MV-4-11 (cell line): ENCODE data around the gene PRPF6.

Experiments used
- DNase-seq: peaks from one replicate; lab custom pipeline; 2025; lab: John Stamatoyannopoulos, UW

The PRPF6 gene

DNA sequence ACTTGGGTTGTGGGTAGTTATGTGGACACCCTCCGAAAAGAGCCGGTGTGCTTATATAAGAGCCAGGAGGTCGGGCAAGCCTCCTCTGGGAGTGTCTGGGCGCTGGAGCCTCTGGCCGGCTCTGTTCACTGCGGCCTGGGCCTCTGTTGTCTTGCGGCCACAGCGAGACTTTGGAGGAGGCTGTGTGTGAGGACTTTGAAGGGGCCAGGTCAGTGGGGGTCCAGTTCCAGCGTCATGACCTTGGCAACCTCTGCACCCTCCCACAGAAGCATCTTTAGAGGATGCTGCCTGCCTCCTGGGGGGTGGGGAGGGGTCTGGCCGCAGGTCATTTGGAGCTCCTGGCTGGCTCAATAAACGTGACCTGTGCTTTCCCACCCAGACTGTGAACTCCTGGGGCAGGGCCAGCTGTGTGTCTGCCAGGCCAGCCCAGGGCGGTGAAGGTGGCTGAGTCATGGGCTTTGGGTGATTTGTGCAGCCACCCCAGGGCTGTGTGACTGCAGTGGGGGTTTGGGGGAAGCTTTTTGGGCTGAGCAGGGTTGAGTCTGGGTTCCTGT is 83.3 kb downstream of the PRPF6 start:
- DNase-seq, result no peak

DNA sequence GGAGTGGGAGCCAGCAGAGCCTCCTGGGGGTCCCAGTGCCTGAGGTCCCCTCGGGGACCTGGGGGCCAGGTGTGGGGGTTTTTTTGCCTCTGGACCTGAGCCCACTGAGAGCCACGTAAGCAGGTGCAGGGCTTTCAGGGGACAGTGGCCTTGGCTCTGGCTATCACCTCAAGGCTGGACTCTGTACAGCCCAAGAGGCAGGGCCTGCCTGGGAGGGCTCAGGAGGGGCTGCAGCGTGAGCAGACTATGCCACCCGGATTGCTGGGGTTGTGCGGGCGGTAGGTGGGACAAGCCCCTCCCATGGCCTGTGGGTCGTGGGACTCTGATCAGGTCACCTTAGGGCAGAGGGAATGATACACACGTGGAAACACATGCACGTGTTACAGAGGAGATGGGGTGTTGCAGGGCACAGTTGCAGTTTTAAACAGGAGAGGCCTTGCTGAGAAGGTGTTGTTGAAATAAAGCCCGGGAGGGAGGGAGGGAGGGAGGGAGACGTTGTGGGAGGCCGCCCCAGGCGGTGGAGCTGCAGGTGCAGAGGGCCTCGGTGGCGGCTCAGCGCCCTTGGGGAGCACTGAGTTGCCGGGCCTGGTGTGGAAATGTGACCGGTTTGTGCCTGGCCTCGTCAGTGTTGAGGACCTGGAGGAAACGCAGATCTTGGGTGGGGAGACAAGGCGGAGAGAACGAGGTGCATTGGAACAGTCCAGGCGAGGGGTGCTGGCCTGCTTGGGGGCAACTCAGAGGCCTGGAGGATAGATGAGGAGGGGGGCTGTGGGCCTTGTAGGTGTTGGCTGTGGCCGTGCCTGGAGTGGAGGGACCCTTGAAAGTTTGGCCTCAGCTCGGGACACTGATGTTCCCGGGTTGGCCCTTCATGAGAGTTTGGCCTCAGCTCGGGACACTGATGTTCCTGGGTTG is 84.4 kb downstream of the PRPF6 start:
- DNase-seq, result no peak

DNA sequence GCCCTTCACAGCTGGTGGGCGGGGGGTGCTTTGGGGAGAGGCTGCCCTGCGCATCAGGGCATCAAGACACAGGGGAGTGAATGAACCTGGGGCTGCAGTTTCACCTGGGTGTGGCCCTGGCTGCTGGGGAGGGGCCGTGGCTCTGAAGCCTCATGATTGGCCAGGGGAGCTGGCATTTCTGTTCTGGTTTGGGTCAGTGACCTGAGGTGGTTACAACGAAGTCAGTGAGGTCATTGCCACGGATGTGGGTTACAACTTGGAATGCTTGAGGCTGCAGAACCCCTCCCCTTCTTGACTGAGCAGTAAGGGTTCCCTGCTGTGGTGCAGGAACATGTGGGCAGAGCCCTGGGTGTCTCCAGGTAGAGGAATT is 85.0 kb downstream of the PRPF6 start:
- DNase-seq, result peak; percentile 85

DNA sequence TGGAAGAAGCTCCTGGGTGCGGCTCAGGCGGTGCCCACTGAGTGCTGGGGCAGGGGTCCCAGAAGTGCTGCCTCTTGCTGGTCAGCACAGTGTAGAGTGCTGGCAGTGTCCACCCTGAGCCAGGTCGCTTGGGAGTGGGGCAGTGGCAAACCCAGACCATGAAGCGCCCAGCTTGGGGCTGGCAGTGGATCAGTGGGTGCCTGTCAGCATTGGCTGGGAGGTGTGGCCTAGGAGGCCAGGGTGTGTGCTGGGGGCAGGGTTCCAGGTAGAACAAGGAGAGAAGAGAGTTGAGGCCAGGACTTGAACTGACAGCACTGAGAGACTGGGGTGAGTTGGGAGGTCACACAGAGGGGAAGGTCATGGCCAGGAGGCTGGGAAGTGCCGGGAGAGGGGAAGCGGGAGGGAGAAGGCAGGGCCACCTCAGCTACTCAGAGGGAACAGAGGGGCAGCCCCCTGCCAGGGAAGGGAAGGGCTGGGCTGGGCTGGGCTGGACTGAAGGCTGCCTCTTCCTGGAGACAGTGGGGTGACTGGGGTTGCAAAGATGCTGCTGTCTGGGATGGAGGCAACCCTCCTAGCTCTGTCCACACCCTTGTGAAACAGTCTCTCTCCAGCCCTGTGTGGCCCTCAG is 86.2 kb downstream of the PRPF6 start:
- no peak for DNase-seq

DNA sequence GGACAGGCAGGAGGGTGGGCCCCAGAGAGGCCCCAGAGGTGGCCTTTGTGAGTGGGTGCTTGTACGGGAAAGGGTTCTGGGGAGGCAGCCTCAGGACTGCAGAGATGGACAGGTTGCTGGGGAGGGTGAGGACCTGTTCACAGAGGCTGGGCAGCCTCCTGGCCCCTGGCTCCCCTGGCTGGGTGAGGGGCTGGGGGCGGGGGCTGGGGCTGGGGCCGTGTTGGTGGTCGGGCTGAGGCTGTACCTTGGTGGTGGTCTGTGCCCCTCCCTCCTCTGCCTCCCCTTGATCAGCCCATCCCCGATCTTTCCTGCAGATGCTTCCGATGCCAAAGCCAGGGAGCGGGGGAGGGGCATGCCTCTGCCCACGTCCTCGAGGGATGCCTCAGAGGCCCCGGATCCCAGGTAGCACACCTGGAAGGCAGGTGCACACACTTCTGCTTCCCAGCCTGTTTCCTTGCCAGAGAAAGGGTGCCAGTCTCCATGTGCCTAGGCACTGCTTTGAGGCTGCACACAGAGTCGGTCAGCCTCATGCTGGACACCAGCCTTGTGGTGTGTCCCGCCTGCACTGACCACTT is 86.9 kb downstream of the PRPF6 start:
- DNase-seq, result no peak

DNA sequence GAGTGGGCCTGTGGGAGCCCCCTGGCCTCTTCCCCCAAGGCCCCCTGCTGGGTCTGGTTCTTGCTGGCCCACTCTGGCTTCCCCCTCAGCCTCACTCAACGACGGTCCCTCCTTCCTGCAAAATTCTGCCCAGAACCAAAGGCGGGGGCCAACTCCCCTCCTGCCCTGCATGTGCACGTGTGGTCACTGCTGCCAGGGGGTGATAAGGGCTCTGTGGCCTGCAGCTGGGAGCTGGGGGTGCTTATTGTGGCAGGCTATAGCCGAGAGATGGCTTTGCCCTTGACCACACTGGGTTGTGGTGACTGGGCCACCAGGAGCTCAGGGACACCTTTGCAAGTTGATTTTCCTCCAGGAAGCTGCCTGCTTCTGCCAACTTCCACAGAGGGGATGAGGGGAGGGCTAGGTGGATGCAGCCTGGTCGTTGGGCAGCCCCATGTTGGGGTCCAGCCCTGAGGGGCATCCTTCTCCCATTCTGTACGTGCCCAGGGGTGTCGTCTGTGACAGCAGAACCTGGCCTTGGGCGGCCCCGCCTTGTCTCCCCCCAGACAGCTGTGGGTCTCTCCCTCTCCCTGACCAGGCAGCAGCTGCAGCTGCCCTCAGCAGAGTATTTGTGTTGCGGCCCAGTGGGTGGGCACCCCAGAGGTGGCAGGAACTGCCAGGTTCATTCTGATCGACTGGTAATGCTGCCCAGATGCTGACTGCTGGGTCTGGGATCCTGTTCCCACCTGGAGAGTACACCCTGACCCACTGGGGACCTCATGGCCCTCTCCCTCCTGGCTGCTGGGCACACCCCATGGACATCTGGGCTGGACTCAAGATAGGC is 87.7 kb downstream of the PRPF6 start:
- no peak for DNase-seq

DNA sequence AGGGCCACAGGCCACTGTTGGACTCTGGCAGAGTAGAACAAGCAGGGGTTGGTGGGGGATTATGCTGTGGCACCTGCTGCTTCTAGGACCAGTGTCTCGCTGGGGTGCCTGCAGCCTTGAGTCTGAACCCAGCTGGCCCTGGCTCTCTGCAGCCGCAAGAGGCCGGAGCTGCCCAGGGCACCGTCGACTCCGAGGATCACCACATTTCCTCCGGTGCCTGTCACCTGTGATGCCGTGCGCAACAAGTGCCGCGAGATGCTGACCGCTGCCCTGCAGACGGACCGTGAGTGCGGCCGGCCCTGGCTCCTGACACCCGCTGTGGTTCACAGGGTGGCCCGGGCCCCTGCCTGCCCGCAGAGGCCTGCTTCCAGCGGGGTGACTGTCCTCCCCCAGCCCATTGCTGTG is 88.3 kb downstream of the PRPF6 start:
- DNase-seq, result no peak

DNA sequence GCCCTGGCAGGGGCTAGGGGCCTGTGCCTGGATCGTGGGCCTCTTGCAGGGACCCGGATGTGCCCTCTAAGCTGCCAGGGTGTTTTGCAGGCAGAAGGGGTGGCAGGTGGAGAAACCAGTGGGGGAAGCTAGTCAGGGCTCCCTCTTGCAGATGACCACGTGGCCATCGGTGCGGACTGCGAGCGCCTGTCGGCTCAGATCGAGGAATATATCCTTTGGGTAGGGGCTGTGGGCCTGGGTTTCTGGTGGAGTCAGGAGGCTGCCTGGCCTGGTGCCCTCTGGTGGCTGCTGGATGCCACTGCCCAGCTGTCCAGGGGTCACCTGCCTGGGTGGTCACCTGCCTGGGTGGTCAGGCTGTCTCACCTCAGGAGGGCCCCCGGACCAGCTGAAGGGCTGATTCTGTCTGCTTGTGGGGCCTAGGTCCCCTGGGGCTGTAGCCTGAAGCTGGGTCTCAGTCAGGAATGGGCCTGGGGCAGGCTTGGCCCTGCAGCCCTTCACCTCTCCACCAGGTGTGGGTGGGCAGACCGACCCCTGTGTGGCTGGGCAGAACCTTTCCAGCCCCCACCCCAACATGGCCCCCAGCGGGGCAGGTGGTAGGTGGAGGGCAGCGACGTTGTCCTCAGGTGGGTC is 88.8 kb downstream of the PRPF6 start:
- no peak for DNase-seq

DNA sequence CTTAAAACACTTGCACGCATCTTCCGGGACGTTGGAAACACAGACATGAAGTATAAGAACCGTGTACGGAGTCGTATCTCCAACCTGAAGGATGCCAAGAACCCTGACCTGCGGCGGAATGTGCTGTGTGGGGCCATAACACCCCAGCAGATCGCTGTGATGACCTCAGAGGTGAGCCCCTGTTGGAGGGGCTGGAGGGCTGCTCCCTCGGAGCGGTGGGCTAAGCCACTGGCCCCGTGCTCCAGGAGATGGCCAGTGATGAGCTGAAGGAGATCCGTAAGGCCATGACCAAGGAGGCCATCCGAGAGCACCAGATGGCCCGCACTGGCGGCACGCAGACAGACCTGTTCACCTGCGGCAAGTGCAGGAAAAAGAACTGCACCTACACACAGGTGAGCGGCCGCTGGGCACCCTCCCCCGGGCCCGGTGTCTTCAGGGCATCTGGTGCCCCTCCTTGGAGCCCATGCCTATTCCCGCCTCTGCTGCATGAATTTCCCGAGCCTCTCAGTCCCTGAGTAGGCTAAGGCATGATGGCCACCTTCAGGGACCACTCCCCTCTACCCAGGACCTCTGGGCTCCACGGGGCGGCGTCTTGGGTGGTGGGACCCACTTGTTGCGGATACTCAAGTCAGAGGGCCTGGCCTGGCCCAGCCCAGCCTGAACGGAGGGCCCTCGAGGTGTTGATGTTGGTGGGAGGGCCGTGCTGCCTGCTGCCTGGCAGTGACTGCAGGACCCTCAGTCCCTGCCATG is 89.5 kb downstream of the PRPF6 start:
- DNase-seq, result no peak

DNA sequence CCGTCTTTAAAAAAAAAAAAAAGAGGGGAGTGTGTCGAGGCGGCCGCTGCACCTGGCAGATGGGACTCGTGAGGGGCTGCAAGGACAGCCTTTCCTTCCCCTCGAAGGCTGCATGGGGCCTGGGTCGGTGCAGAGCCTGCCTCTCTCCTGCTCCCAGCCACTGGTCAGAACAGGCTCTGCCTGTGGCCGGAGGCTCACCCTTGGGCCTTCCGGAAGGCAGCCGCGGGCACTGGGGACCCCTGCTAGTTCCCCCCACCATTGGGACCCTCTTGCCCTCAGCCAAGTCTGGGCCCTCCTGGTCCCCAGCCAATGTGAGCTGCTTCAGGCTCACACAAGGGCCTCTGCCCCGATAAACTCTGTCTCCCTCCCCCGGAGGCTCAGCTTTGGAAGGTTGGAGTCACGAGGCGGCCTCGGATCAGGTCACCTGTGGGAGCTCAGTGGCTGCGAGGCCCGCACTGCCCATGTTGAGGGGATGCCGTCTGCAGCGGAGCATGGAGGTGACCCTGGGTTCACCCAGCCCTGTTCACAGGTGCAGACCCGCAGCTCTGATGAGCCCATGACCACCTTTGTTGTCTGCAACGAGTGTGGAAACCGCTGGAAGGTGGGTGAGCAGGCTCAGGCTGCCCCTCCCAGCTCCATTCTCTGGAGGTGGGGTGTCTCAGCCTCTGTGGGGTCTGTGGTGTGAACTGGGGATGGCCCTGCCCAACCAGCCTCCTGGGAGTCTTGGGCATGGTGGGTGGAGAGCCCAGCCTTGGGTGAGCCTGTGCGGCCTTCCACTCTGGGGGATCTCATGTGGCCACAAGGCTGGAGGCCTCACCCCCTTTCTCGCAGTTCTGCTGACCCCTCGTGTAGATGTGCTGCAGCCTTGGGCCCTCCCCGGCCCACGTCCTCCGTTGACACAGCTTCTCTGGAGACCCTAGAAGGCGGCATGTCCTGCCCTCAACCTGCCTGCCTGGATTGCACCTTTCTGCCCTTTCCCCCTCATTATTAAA is 90.7 kb downstream of the PRPF6 start:
- DNase-seq, result no peak

DNA sequence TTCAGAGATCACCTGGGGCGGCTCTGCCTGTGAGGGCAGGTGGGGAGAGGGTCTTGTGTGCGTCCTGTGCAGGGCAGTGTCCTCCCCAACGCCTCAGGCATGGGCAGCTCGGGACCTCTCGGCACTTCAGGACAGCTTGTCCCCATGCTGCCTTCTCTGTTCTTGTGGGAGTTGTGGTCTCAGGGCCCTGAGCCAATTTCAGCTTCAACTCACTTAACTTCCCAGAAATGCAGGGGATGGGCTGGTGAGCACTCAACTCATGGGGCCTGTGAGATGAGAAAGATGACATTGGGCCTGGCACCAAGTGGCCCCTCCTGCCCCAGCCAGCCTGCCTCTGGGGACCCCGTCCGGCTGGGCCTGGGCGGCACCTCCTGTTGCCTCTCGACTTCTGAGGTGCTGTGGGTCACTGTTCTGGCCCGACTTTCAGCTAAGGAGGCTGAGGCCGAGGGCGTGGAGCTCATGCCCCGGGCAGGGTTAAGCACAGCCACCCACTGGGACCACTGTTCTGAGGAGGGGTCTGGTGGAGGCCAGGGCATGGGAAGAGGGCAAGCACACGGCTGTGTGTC is 91.6 kb downstream of the PRPF6 start:
- peak; percentile 25 for DNase-seq

DNA sequence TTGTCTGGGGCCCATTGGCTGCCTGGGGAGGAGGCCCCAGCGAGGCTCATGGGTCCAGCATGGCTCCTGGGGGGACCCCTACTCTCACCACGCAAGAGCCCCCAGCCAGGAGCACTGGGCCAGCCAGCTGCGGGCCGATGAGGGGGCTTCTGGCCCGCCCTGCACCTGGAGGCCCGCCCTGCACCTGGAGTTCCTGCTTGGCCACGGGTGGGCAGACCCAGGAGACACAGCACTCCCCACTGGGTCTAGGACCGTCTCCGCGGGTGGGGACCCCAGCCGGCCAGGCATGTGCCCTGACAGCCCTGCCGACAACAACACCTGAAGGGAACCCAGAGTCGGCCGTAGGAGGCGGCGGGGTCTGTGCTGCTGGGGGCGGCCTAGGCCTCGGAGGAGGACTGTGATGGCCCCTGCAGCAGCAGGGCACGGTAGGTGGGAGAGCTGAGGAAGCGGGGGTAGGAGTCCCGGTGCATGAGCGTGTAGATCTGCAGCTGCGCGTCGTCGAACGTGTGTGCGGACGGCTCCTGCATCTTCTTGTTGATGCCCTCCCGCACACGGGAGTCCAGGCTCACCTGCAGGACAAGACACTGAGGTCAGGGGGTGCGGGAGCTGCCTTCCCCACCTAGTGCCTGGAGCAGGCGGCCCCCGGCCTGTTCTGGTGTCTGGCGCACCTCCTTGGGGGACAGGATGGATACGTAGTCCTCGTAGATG is 92.7 kb downstream of the PRPF6 start:
- no peak for DNase-seq

DNA sequence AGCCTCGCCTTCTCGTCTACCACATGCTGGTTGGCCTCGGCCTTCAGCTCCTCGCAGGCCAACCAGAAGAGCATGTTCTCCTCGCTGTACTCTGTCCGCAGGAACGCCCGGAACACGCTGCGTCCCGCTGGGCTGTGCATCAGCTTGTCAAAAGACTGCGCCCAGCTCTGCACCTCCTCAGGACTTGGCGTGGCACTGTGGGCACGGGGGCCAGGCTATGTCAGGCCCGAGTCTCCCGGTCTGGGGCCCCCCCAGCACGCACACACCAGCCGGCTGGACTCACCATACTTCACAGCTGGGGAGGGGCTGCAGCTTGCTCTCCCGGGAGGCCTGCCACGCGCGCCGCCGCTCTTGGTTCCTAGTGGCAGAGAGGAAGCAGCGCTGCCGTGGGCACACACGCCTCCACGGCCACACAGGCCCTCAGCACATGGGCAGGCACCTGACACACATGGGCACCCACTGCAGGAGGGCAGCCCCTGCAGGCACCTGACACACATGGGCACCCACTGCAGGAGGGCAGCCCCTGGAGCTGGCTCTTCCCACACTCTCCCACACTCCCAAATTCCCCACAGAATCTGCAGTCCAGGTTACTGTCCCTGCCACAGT is 93.4 kb downstream of the PRPF6 start:
- no peak for DNase-seq

DNA sequence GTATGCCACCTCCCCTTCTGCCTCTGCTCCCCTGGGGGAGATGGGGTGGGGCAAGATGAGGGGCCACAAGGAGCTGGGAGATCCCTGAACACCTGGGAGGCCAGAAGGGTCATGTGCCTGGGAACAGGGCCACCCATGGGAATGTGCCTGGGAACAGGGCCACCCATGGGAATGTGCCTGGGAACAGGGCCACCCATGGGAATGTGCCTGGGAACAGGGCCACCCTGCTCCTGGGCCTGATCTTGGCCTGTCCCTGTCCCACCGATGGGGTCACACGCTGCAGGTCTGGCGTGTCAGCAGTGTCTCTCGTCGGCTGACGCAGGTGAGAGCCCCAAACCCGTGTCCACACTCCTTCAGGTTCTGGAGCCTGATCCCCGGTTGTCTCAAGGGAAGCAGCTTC is 94.0 kb downstream of the PRPF6 start:
- no peak for DNase-seq

DNA sequence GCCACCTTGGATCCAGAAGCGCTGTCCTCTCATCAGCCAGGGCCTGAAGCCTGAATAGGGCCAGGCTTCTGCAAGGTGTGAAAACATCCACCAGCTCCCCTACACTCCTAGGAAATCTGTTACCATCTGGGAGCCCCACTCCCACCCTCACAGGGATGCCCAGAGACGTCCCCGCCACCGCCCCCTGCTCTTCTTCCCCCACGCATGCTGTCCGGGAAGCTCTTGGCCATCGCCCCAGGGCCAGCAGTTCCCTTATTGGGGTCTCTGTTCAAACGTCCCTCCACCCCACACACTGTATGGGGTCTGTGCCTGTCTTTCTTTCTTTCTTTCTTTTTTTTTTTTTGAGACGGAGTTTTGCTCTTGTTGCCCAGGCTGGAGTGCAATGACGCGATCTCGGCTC is 94.6 kb downstream of the PRPF6 start:
- DNase-seq, result no peak

DNA sequence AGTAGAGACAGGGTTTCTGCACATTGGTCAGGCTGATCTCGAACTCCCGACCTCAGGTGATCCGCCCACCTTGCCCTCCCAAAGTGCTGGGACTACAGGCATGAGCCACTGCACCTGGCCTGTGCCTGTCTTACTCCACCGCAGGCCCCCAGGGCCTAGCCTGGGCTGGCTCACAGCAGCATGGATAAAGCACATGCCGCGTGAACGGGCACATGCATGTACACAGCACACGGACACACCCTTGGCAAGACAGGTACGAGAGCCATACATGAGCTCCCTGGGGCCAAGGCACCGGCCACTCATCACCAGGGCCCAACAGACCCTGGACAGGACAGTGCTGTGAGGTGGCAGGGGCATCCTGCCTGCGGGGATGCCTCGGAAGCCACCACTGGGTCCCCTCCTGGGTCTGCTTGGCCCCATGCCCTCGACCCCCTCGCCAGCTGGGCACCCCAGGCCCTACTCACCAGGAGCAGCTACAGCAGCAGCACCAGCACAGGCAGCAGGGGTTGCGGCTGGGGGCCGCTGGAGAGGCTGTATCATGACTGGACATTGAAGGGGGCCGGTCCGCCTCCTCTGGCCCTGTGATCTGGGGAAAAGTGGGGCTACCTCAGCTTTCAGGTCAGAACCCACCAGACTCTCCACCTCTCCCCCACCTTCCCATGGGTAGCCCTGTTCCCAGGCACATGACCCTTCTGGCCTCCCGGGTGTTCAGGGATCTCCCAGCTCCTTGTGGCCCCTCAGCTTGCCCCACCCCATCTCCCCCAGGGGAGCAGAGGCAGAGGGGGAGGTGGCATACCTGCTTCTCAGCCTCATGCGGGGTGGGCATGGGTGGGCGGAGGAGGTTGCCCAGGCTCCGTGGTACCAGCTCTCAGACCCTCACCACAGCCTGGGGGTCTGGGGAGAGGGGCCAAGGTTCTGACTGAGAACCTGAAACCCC is 95.4 kb downstream of the PRPF6 start:
- DNase-seq, result no peak

DNA sequence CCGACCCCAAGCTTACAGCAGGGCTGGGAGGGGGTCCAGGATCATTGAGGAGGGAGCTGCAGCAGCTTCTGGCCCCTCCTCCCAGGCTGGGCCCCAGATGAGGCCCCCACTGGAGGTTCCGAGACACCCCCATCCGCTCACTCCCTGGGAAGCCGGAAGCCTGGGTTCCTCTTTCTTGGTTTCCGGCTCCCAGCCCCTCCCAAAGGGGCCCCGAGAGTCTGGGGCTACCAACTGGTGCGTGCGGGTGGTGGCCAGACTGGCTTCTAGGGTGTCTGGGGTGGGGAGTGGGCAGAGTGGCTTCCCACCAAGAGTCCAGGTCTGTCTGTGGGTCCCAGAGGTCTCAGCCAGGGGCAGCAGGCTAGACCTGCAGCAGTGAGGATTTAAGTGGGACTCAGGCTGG is 96.2 kb downstream of the PRPF6 start:
- peak; percentile 86 for DNase-seq
